Loucy (cell line): Measurements from ENCODE around the gene OSBPL7.

ENCODE experiments used
- H2AFZ ChIP-seq: fragments of 200-600 bp; sonication (generic); 2 replicates; pipeline ENCODE4 v1.6.0; 2016; ENCODE audit warnings: antibody characterized with exemption, mild to moderate bottlenecking, low read length, moderate library complexity
- H3F3A ChIP-seq: fragments of 200-600 bp; 2 replicates; pipeline ENCODE4 v1.6.0; 2016; ENCODE audit warnings: antibody characterized with exemption, low read depth, mild to moderate bottlenecking
- H3K27me3 ChIP-seq: fragments of 200-600 bp; sonication (generic); 2 replicates; pipeline ENCODE4 v1.6.1; 2014; ENCODE audit warnings: low read length, mild to moderate bottlenecking; ENCODE audit not compliant: insufficient read depth, poor library complexity, severe bottlenecking
- H3K36me3 ChIP-seq: fragments of 200-600 bp; sonication (generic); 2 replicates; pipeline ENCODE4 v1.6.1; 2016; ENCODE audit warnings: low read length; ENCODE audit not compliant: insufficient read depth
- H3K4me1 ChIP-seq: fragments of 200-600 bp; sonication (generic); 2 replicates; pipeline ENCODE4 v1.5.1; 2014; ENCODE audit warnings: low read length, mild to moderate bottlenecking; ENCODE audit not compliant: insufficient read depth, poor library complexity, severe bottlenecking
- H3K4me2 ChIP-seq: fragments of 200-600 bp; sonication (generic); 2 replicates; pipeline ENCODE4 v1.6.0; 2014; ENCODE audit warnings: antibody characterized with exemption, low read length, low read depth, mild to moderate bottlenecking; ENCODE audit not compliant: poor library complexity, severe bottlenecking
- H3K4me3 ChIP-seq: fragments of 200-600 bp; sonication (generic); 2 replicates; pipeline ENCODE4 v1.5.1; 2014; ENCODE audit warnings: low read length, mild to moderate bottlenecking, mixed read lengths; ENCODE audit not compliant: poor library complexity, severe bottlenecking
- H3K79me2 ChIP-seq: fragments of 200-600 bp; sonication (generic); 2 replicates; pipeline ENCODE4 v1.6.1; 2014; ENCODE audit warnings: low read length; ENCODE audit not compliant: insufficient read depth
- H3K9ac ChIP-seq: fragments of 200-600 bp; sonication (generic); 2 replicates; pipeline ENCODE4 v1.6.0; 2014; ENCODE audit warnings: mild to moderate bottlenecking, low read depth, low read length, moderate library complexity; ENCODE audit not compliant: poor library complexity, severe bottlenecking
- H3K9me2 ChIP-seq: fragments of 200-600 bp; sonication (generic); replicated peaks from 2 replicates; pipeline ENCODE4 v1.6.1; 2016; ENCODE audit warnings: low read depth, low read length, mixed read lengths
- H3K9me3 ChIP-seq: fragments of 200-600 bp; sonication (generic); 2 replicates; pipeline ENCODE4 v1.6.1; 2014; ENCODE audit warnings: mild to moderate bottlenecking, antibody characterized with exemption, low read length, low read depth; ENCODE audit not compliant: insufficient read depth
- H4K20me1 ChIP-seq: fragments of 200-600 bp; sonication (generic); 2 replicates; pipeline ENCODE4 v1.6.0; 2014; ENCODE audit warnings: antibody characterized with exemption, low read length, mild to moderate bottlenecking; ENCODE audit not compliant: insufficient read depth, poor library complexity, severe bottlenecking
- EZH2phosphoT487 ChIP-seq: fragments of 200-600 bp; IDR thresholded peaks from 2 replicates; pipeline ENCODE4 v1.6.1; 2018; ENCODE audit warnings: antibody characterized with exemption, mild to moderate bottlenecking, moderate library complexity, borderline replicate concordance
- TF ChIP-seq, protein P1 (sequence below): fragments of 200-600 bp; sonication (generic); conservative IDR thresholded peaks from 2 replicates; pipeline ENCODE4 v1.5.1; 2014; ENCODE audit warnings: mild to moderate bottlenecking, antibody characterized with exemption, low read length

Gene OSBPL7

DNA sequence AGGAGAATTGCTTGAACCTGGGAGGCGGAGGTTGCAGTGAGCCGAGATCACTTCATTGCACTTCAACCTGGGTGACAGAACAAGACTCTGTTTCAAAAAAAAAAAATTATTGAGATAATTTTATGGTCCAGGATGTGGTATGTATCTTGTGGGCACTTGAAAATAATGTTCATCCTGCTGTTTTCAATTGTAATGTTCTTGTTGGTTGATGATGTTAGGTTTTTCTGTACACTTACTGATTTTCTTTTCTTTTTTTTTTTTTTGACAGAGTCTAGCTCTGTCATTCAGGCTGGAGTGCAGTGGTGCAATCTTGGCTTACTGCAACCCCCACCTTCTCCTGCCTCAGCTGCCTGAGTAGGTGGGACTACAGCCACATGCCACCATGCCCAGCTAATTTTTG is 58.9 kb downstream of the OSBPL7 start:
- H3K36me3 ChIP-seq = no peaks in the 10 kb centered on the region
- no peaks in the 10 kb centered on the region for H3K79me2 ChIP-seq
- H3K4me3 ChIP-seq = no peak overlapping the region
- no peak overlapping the region for H3K9ac ChIP-seq
- H4K20me1 ChIP-seq = no peaks in the 10 kb centered on the region
- H3K9me3 ChIP-seq = peaks cover 14% of the 10 kb centered on the region; the same call in 1 of the 2 replicates
- no peak overlapping the region for H3K4me2 ChIP-seq
- no peak for TF ChIP-seq EZH2phosphoT487
- TF ChIP-seq, protein P1, sequence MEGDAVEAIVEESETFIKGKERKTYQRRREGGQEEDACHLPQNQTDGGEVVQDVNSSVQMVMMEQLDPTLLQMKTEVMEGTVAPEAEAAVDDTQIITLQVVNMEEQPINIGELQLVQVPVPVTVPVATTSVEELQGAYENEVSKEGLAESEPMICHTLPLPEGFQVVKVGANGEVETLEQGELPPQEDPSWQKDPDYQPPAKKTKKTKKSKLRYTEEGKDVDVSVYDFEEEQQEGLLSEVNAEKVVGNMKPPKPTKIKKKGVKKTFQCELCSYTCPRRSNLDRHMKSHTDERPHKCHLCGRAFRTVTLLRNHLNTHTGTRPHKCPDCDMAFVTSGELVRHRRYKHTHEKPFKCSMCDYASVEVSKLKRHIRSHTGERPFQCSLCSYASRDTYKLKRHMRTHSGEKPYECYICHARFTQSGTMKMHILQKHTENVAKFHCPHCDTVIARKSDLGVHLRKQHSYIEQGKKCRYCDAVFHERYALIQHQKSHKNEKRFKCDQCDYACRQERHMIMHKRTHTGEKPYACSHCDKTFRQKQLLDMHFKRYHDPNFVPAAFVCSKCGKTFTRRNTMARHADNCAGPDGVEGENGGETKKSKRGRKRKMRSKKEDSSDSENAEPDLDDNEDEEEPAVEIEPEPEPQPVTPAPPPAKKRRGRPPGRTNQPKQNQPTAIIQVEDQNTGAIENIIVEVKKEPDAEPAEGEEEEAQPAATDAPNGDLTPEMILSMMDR = no peak
- peaks cover 4% of the 10 kb centered on the region for H3K4me1 ChIP-seq
- H2AFZ ChIP-seq = no peak overlapping the region
- H3K9me2 ChIP-seq = no peaks in the 10 kb centered on the region
- no peaks in the 10 kb centered on the region for H3K27me3 ChIP-seq
- H3F3A ChIP-seq = no peaks in the 10 kb centered on the region

DNA sequence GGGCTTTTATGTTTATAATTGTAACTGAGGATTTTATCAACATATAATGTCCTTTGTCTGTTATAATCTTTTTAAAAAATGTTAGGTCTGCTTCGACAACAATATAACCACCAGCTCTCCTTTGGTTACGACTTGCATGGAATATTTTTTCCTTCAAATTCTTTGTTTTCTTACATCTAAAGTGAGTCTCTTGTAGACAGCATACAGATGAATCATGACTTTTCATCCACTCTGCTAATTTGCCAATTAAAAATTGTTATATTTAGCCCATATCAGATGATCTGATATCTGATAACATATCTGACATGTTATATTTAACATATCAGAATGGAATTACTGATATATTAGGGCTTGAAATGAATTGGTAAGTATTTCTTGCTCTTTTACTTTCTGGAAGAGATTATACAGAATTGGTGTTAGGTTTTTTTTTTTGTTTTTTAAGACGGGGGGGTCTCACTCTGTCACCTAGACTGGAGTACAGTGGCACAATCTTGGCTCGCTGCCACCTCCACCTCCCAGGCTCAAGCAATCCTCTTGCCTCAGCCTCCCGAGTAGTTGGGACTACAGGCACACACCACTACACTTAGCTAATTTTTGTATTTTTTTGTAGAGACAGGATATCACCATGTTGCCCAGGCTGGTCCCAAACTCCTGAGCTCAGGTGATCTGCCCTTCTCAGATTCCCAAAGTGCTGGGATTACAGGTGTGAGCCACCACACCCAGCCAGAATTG is 61.0 kb downstream of the OSBPL7 start:
- H2AFZ ChIP-seq = no peak overlapping the region
- peaks cover 18% of the 10 kb centered on the region; the same call in 1 of the 2 replicates for H3K9me3 ChIP-seq
- H3K9me2 ChIP-seq = no peaks in the 10 kb centered on the region
- no peaks in the 10 kb centered on the region for H3K79me2 ChIP-seq
- H3K27me3 ChIP-seq = no peaks in the 10 kb centered on the region
- no peak overlapping the region for H3K4me2 ChIP-seq
- no peak overlapping the region for H3K4me3 ChIP-seq
- no peak overlapping the region for H3K9ac ChIP-seq
- H3F3A ChIP-seq = no peaks in the 10 kb centered on the region
- peaks cover 4% of the 10 kb centered on the region for H3K4me1 ChIP-seq
- H4K20me1 ChIP-seq = no peaks in the 10 kb centered on the region
- TF ChIP-seq, protein P1 = no peak
- TF ChIP-seq EZH2phosphoT487 = no peak
- no peaks in the 10 kb centered on the region for H3K36me3 ChIP-seq

DNA sequence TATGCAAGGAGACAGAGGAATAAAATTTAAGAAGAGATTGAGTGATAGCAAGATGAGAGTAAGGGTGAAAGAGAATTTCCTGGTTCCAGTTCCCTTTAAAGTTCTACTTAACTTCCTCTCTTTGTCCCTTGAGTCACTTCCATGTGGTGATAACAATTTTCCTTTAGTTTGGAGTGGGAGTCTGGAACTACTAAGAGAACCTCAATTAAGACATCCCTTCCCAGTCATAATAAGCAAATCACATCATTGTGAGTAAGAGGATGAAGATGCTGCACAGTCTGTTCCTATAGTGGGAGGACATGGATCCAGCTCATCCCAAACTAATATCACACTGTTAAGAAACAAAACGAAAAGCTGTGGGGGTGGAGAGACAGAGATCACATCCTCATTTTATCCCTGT is 64.2 kb downstream of the OSBPL7 start:
- Histone ChIP-seq H3K9me2 (no peaks in the 10 kb centered on the region), H2AFZ (no peak overlapping the region), H3K4me3 (no peak overlapping the region), H4K20me1 (no peaks in the 10 kb centered on the region), H3K36me3 (no peaks in the 10 kb centered on the region), H3K4me1 (no peaks in the 10 kb centered on the region), H3K4me2 (no peak overlapping the region), H3K27me3 (no peaks in the 10 kb centered on the region), H3K9me3 (peaks cover 12% of the 10 kb centered on the region; the same call in 1 of the 2 replicates), H3K79me2 (no peaks in the 10 kb centered on the region), H3F3A (no peaks in the 10 kb centered on the region), H3K9ac (no peak overlapping the region)
- TF ChIP-seq, protein P1 = no peak
- TF ChIP-seq EZH2phosphoT487 = no peak
